ENCODE data around the gene SLC2A9. TPM values are rescaled to one million over a fixed set of nuclear protein-coding genes. Genes with fewer than 3 reads are reported as not detected.

Gene SLC2A9
- total RNA-seq, 6 donors from 2014 or later, result 5.4 to 25.1 (median 13.0) TPM

DNA sequence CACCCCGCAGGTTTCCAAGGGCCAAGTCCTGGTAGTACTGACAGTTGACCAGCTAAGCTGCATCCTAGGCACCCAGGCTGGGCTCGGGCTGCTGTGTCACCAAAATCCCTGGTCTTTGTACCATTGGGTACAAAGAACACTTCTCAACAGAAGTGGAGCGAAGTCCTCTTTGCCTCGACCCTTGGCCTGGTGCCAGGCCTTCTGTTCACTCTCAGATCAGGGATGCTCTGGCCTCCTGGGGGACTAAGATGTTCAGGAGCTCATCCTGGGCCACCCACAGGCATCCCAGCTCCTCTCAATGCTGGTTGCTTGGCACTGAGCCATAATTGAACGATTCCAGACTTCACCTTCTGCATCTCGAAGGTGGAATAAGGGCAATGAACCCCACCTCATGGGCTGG, 13.8 kb upstream of the SLC2A9 start:
- DNase-seq, result no peak
- Histone ChIP-seq H3K27ac (no peak overlapping the region), H3K9me3 (no peaks in the 10 kb centered on the region), H3K4me1 (peaks cover 26 to 35% (median 29%) of the 10 kb centered on the region in 4 donors), H3K4me3 (no peak overlapping the region), H3K27me3 (no peaks in the 10 kb centered on the region), H3K36me3 (no peaks in the 10 kb centered on the region)
- WGBS, 2 donors, result 73 to 77% methylated on average over 4 to 6 of the region's 6 CpGs
- TF ChIP-seq POLR2A (IDR thresholded peaks at IDR 0.05), result no peak
- TF ChIP-seq POLR2AphosphoS5 (IDR thresholded peaks at IDR 0.05), result no peak
- TF ChIP-seq EP300 (IDR thresholded peaks at IDR 0.05), result no peak
- TF ChIP-seq, protein P1, sequence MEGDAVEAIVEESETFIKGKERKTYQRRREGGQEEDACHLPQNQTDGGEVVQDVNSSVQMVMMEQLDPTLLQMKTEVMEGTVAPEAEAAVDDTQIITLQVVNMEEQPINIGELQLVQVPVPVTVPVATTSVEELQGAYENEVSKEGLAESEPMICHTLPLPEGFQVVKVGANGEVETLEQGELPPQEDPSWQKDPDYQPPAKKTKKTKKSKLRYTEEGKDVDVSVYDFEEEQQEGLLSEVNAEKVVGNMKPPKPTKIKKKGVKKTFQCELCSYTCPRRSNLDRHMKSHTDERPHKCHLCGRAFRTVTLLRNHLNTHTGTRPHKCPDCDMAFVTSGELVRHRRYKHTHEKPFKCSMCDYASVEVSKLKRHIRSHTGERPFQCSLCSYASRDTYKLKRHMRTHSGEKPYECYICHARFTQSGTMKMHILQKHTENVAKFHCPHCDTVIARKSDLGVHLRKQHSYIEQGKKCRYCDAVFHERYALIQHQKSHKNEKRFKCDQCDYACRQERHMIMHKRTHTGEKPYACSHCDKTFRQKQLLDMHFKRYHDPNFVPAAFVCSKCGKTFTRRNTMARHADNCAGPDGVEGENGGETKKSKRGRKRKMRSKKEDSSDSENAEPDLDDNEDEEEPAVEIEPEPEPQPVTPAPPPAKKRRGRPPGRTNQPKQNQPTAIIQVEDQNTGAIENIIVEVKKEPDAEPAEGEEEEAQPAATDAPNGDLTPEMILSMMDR (IDR thresholded peaks at IDR 0.05), result no peak
- ATAC-seq (ENCODE audit: low FRiP score in 2 of 2), result no peak

DNA sequence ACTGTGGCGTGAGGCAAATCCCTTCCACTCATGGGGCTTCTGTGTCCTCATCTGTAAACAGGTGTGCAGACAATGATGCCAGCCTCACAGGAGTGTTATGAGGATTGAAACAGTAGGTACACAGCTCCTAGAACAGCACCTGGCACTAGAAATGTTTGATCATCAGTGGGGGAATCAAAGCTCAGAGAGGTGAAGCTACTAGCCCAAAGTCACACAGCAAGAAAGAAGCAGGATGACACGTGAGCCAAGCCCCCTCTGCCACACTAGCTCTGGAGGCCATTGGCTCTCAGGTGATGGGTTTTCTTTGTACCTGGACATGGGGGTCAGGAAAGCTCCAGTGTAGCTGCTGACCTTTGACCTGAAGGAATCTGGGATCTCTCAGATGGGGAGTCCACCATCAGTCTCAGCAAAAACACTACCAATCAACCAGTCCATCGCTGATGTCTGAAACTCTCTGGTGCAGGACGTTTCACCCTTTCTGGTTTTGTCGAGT, 13.4 kb upstream of the SLC2A9 start:
- TF ChIP-seq EP300 (IDR thresholded peaks at IDR 0.05), result no peak
- TF ChIP-seq POLR2AphosphoS5 (IDR thresholded peaks at IDR 0.05), result no peak
- TF ChIP-seq, protein P1 (IDR thresholded peaks at IDR 0.05), result no peak
- no peak for TF ChIP-seq POLR2A (IDR thresholded peaks at IDR 0.05)
- H3K27me3 ChIP-seq, result no peaks in the 10 kb centered on the region
- no peak overlapping the region for H3K27ac ChIP-seq
- no peaks in the 10 kb centered on the region for H3K36me3 ChIP-seq
- ATAC-seq (ENCODE audit: low FRiP score in 2 of 2) (no peak), DNase-seq (no peak)
- peaks cover 26 to 35% (median 29%) of the 10 kb centered on the region in 4 donors for H3K4me1 ChIP-seq
- no peak overlapping the region for H3K4me3 ChIP-seq
- no peaks in the 10 kb centered on the region for H3K9me3 ChIP-seq
- WGBS, 2 donors, result 83 to 87% methylated on average over 1 to 5 of the region's 5 CpGs

DNA sequence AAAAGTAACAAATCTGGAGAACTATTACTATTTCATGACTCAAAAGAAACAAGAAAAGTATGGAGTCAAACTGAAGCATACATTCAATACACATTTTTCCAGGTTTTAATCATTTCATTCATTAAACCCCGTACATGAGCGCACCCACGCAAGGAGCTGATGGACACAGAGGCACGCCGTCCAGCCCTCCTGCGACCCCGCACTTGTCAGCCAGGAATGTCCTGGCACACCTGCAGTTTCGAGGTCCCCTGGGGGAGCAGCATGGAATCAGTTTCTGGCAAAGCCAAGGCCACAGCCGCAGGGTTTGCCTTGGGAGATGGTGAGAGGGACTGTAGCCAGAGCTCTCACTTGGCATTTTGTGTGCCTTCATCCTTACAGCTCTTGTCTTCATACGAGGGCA, 12.8 kb upstream of the SLC2A9 start:
- H3K27ac ChIP-seq, result no peak overlapping the region
- WGBS, 2 donors, result 78 to 90% methylated on average over 8 to 10 of the region's 10 CpGs
- no peaks in the 10 kb centered on the region for H3K36me3 ChIP-seq
- no peaks in the 10 kb centered on the region for H3K9me3 ChIP-seq
- H3K4me3 ChIP-seq, result no peak overlapping the region
- H3K4me1 ChIP-seq, result peaks cover 26 to 35% (median 29%) of the 10 kb centered on the region in 4 donors
- ATAC-seq (ENCODE audit: low FRiP score in 2 of 2), result no peak
- no peak for TF ChIP-seq POLR2A (IDR thresholded peaks at IDR 0.05)
- TF ChIP-seq POLR2AphosphoS5 (IDR thresholded peaks at IDR 0.05), result no peak
- TF ChIP-seq EP300 (IDR thresholded peaks at IDR 0.05), result no peak
- TF ChIP-seq, protein P1 (IDR thresholded peaks at IDR 0.05), result no peak
- DNase-seq, result peak in 1 of 2 donors; percentile 50
- H3K27me3 ChIP-seq, result no peaks in the 10 kb centered on the region

DNA sequence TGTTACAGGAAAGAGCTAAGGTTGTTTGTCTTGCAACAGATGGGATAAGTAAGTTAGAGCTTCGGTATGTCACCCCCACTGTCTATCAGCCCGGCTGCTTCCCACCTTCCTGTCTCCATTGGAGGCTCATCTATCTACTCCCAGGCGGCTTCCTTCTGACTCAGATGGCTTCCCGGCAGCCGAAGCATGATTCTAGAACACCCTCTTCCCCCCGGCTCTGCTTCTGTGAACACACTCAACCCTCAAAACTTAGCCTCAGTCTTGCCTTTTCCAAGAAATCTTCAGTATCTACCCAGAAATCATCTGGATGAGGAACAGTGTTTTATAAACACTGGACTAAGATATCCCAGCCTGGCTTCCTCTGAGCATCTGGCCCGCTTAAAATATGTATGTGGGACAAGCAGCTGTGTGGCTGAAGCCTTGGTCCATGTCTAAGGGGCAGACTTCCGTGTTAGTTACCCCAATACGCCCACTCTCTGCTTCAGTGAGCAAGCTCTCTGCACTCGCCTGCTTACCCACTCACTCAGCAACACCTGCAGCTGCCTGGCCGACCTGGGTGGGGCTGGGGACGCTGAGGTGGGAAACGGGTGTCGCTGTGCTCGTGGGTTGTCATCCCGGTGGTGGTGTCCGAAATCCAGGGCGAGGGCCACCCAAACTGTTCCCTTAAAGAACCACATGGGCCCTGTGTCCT, 12.0 kb upstream of the SLC2A9 start:
- TF ChIP-seq POLR2AphosphoS5 (IDR thresholded peaks at IDR 0.05) (peak; percentile 5 to 74), EP300 (IDR thresholded peaks at IDR 0.05) (peak in 3 of 4 donors; percentile 25 to 70 (median 36)), POLR2A (IDR thresholded peaks at IDR 0.05) (no peak)
- TF ChIP-seq, protein P1 (IDR thresholded peaks at IDR 0.05), result no peak
- WGBS, 2 donors, result 50 to 54% methylated on average over 12 to 18 of the region's 18 CpGs
- H3K4me1 ChIP-seq, result peaks cover 26 to 35% (median 29%) of the 10 kb centered on the region in 4 donors

More for the DNA sequence above, 12.0 kb upstream of the SLC2A9 start:
- Histone ChIP-seq H3K4me3 (no peak overlapping the region), H3K27me3 (no peaks in the 10 kb centered on the region), H3K27ac (peak overlapping the region; percentile 41 to 72 (median 58)), H3K36me3 (no peaks in the 10 kb centered on the region), H3K9me3 (no peaks in the 10 kb centered on the region)
- peak; percentile 43 to 67 for DNase-seq
- peak; percentile 39 to 84 for ATAC-seq (ENCODE audit: low FRiP score in 2 of 2)
